Measurements from ENCODE around the gene KPNA3. TPM values are rescaled to one million over a fixed set of nuclear protein-coding genes. Genes with fewer than 3 reads are reported as not detected.

Gene KPNA3
- total RNA-seq, 4 donors from 2014 or later: 23.1 to 29.2 (median 24.9) TPM

DNA sequence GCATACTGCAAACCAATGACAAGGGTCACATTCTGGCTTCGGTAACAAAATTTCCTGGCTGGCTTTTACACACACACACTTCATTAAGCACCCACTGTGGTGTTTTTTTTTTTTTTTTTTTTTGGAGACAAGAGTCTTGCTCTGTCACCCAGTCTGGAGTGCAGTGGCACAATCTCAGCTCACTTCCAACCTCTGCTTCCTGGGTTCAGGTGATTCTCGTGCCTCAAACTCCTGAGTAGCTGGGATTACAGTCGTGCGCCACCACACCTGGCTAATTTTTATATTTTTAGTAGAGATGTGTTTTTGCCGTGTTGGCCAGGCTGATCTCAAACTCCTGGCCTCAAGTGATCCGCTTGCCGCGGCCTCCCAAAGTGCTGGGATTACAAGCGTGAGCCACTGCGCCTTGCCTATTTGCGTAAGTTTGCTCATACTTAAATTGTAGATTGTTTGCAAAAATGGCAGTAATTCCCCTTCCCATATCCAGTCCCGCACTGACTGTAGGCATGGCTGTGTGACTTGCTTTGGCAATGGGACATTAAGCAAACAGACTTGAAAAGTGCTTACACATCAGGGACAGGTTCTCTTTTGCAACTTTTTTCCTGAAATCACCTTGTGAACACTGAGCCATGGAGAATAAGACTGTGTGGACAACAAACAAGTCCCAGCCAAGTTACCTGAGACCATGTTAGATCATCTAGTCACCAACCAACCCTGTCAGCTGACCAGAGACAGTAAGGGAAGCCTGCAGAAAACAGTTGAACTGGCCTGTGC lies 59.1 kb downstream of the KPNA3 start:
- in situ Hi-C loops (cut with MboI; ENCODE audit: low pct_ligation_motif_present in 1 of 4, low pct_unique_long_range_greater_than_20kb in 1 of 4, low sequenced_read_pairs in 3 of 4): no loop called here
- 95 to 97% methylated on average over 9 to 12 of the region's 12 CpGs for WGBS, 2 donors (ENCODE audit: low coverage in 1 of 2)
- H3K36me3 ChIP-seq: peaks cover 0 to 17% (median 8%) of the 10 kb centered on the region in 4 donors
- H3K27ac ChIP-seq: no peak overlapping the region
- no peaks in the 10 kb centered on the region for H3K9me3 ChIP-seq
- H3K27me3 ChIP-seq: no peaks in the 10 kb centered on the region
- H3K4me1 ChIP-seq: no peaks in the 10 kb centered on the region
- TF ChIP-seq CTCF (IDR thresholded peaks at IDR 0.05): no peak
- TF ChIP-seq POLR2AphosphoS5 (IDR thresholded peaks at IDR 0.05): no peak
- H3K4me3 ChIP-seq: no peak overlapping the region
- intact Hi-C loops (cut with DNase I; ENCODE audit: low total_unique reads): no loop called here
- no peak for DNase-seq

DNA sequence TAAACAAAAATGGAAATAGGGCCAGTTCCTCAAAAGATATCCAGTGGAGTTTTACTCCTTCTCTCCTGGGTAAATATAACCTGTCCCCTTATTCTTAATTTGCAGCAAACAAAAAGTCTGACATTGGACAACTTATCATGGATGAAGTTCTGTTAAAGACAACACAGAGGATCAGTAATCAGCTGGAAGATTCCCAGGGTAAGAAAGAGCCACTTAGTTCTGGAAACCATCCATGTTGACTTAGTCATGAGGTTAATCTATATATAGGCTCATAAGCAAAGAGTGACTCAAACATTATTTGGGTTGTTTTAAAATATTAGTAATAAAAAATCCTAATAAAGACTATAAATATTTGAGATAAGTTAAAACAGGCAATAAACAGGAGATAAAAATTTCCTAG lies 60.7 kb downstream of the KPNA3 start:
- intact Hi-C loops (cut with DNase I; ENCODE audit: low total_unique reads): no loop called here

DNA sequence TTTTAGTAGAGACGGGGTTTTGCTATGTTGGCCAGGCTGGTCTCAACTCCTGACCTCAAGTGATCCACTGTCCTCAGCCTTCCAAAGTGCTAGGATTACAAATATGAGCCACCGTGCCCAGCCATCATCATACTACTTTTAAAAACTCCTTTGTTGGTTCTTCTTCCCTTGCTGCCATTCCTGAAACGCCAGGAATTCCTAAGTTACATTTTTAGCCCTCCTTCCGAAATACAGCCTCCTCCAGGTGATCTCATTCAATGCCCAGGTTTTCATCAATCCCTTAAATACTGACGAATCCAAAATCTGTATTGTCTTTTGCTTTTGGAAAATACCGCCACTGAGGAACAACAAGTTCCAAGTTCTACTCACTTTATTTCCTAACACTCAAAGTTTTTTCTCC lies 75.9 kb downstream of the KPNA3 start:
- intact Hi-C loops (cut with DNase I; ENCODE audit: low total_unique reads) (no loop called here), in situ Hi-C loops (cut with MboI; ENCODE audit: low pct_ligation_motif_present in 1 of 4, low pct_unique_long_range_greater_than_20kb in 1 of 4, low sequenced_read_pairs in 3 of 4) (no loop called here)
- no peak for DNase-seq
- Histone ChIP-seq H3K4me1 (no peaks in the 10 kb centered on the region), H3K27me3 (no peaks in the 10 kb centered on the region), H3K27ac (no peak overlapping the region), H3K9me3 (peaks cover 0 to 15% of the 10 kb centered on the region in 2 donors), H3K36me3 (peaks cover 0 to 58% (median 13%) of the 10 kb centered on the region in 4 donors), H3K4me3 (no peak overlapping the region)
- TF ChIP-seq CTCF (IDR thresholded peaks at IDR 0.05) (no peak), POLR2AphosphoS5 (IDR thresholded peaks at IDR 0.05) (no peak), EP300 (IDR thresholded peaks at IDR 0.05; ENCODE audit: low read depth) (no peak), POLR2A (IDR thresholded peaks at IDR 0.05) (no peak)
- 97 to 98% methylated on average over 5 to 6 of the region's 6 CpGs for WGBS, 2 donors (ENCODE audit: low coverage in 1 of 2)

More for the DNA sequence above, 60.7 kb downstream of the KPNA3 start:
- Histone ChIP-seq H3K36me3 (peaks cover 0 to 17% (median 8%) of the 10 kb centered on the region in 4 donors), H3K4me3 (no peak overlapping the region), H3K27me3 (no peaks in the 10 kb centered on the region), H3K27ac (no peak overlapping the region), H3K9me3 (no peaks in the 10 kb centered on the region), H3K4me1 (no peaks in the 10 kb centered on the region)
- in situ Hi-C loops (cut with MboI; ENCODE audit: low pct_ligation_motif_present in 1 of 4, low pct_unique_long_range_greater_than_20kb in 1 of 4, low sequenced_read_pairs in 3 of 4): no loop called here
- no peak for TF ChIP-seq EP300 (IDR thresholded peaks at IDR 0.05; ENCODE audit: low read depth)
- TF ChIP-seq POLR2AphosphoS5 (IDR thresholded peaks at IDR 0.05): no peak
- no peak for TF ChIP-seq POLR2A (IDR thresholded peaks at IDR 0.05)
- TF ChIP-seq CTCF (IDR thresholded peaks at IDR 0.05): no peak
- no peak for DNase-seq

GRCh38 chr13:49714757-49715156 lies 77.7 kb downstream of the KPNA3 start:
- no peak for TF ChIP-seq EP300 (IDR thresholded peaks at IDR 0.05; ENCODE audit: low read depth)
- TF ChIP-seq POLR2A (IDR thresholded peaks at IDR 0.05): no peak
- no peak for TF ChIP-seq CTCF (IDR thresholded peaks at IDR 0.05)
- TF ChIP-seq POLR2AphosphoS5 (IDR thresholded peaks at IDR 0.05): no peak
- H3K27me3 ChIP-seq: no peaks in the 10 kb centered on the region
- intact Hi-C loops (cut with DNase I; ENCODE audit: low total_unique reads): no loop called here
- H3K4me1 ChIP-seq: no peaks in the 10 kb centered on the region
- in situ Hi-C loops (cut with MboI; ENCODE audit: low pct_ligation_motif_present in 1 of 4, low pct_unique_long_range_greater_than_20kb in 1 of 4, low sequenced_read_pairs in 3 of 4): no loop called here
- H3K9me3 ChIP-seq: peaks cover 0 to 15% of the 10 kb centered on the region in 2 donors
- WGBS, 2 donors (ENCODE audit: low coverage in 1 of 2): 92 to 98% methylated on average over 1 of the region's 1 CpG
- no peak for DNase-seq
- H3K27ac ChIP-seq: no peak overlapping the region
- H3K36me3 ChIP-seq: peaks cover 0 to 44% (median 12%) of the 10 kb centered on the region in 4 donors
- H3K4me3 ChIP-seq: no peak overlapping the region
